Mesenchymal stem cell (in vitro differentiated cells and primary cell): ENCODE data around the gene TSPAN15.

Source experiments
- DNase-seq: peaks from one replicate; pipeline ENCODE4 v3.0.0-alpha.2; 2013
- H2AFZ ChIP-seq: one replicate; pipeline ENCODE4 v1.6.1; 2013; ENCODE audit warnings: low read depth, mild to moderate bottlenecking, control low read depth, inconsistent platforms, low read length, moderate library complexity
- H2AK5ac ChIP-seq: 2 replicates; pipeline ENCODE4 v1.6.1; 2013; ENCODE audit warnings: low read length, moderate library complexity, mild to moderate bottlenecking, inconsistent platforms; ENCODE audit not compliant: severe bottlenecking
- H2BK120ac ChIP-seq: one replicate; pipeline ENCODE4 v1.6.1; 2013; ENCODE audit warnings: low read depth, mild to moderate bottlenecking, inconsistent platforms, low read length, moderate library complexity
- H2BK12ac ChIP-seq, 2 experiments: one replicate each; pipeline ENCODE4 v1.6.1; 2013; ENCODE audit warnings: inconsistent platforms in 2 of 2, low read length in 2 of 2, mild to moderate bottlenecking in 2 of 2, moderate library complexity in 2 of 2, control low read depth in 1 of 2
- H2BK15ac ChIP-seq: one replicate; pipeline ENCODE4 v1.6.1; 2013; ENCODE audit warnings: mild to moderate bottlenecking, low read depth, inconsistent platforms; ENCODE audit not compliant: poor library complexity, severe bottlenecking
- H2BK5ac ChIP-seq: 2 replicates; pipeline ENCODE4 v1.6.1; 2013; ENCODE audit warnings: low read depth, mild to moderate bottlenecking, low read length, control low read depth, inconsistent platforms; ENCODE audit not compliant: poor library complexity, severe bottlenecking
- H3K14ac ChIP-seq, 2 experiments: one replicate each; pipeline ENCODE4 v1.6.1; 2013; ENCODE audit warnings: inconsistent platforms in 2 of 2, low read length in 2 of 2, control low read depth in 1 of 2, mild to moderate bottlenecking in 1 of 2, moderate library complexity in 1 of 2
- H3K18ac ChIP-seq, 2 experiments: one replicate each; pipeline ENCODE4 v1.6.1; 2013; ENCODE audit warnings: inconsistent platforms in 2 of 2, low read length in 2 of 2, control low read depth in 1 of 2, low read depth in 1 of 2, mild to moderate bottlenecking in 1 of 2
- H3K23ac ChIP-seq, 2 experiments: one replicate each; pipeline ENCODE4 v1.6.1; 2013; ENCODE audit warnings: inconsistent platforms in 2 of 2, low read length in 2 of 2, mild to moderate bottlenecking in 2 of 2, moderate library complexity in 2 of 2, control low read depth in 1 of 2
- H3K27ac ChIP-seq: 2 replicates; pipeline ENCODE4 v1.5.1; 2013; ENCODE audit warnings: mild to moderate bottlenecking, moderate library complexity, low read length, control low read depth, inconsistent platforms; ENCODE audit not compliant: poor library complexity, severe bottlenecking
- H3K27me3 ChIP-seq, 2 experiments: 2 replicates each; pipeline versions ENCODE4 v1.6.1 to v1.7.0; 2013; ENCODE audit warnings: low read length in 2 of 2, mild to moderate bottlenecking in 2 of 2, moderate library complexity in 2 of 2, control low read depth in 1 of 2, inconsistent platforms in 1 of 2; ENCODE audit not compliant: control insufficient read depth in 1 of 2, insufficient read depth in 1 of 2
- H3K36me3 ChIP-seq, 2 experiments: 2 replicates each; pipeline versions ENCODE4 v1.6.1 to v1.7.0; 2013; ENCODE audit warnings: low read length in 2 of 2, control low read depth in 1 of 2, inconsistent platforms in 1 of 2, low read depth in 1 of 2, mild to moderate bottlenecking in 1 of 2; ENCODE audit not compliant: insufficient read depth in 2 of 2, control insufficient read depth in 1 of 2
- H3K4ac ChIP-seq, 2 experiments: one replicate each; pipeline ENCODE4 v1.6.1; 2013; ENCODE audit warnings: inconsistent platforms in 2 of 2, low read length in 2 of 2, mild to moderate bottlenecking in 2 of 2, moderate library complexity in 2 of 2, control low read depth in 1 of 2, low read depth in 1 of 2
- H3K4me1 ChIP-seq: 2 replicates; pipeline ENCODE4 v1.6.1; 2013; ENCODE audit warnings: low read depth, low read length, control low read depth; ENCODE audit not compliant: control insufficient read depth, insufficient read depth
- H3K4me2 ChIP-seq: 2 replicates; pipeline ENCODE4 v1.6.1; 2013; ENCODE audit warnings: low read length, mild to moderate bottlenecking, inconsistent platforms; ENCODE audit not compliant: poor library complexity, severe bottlenecking
- H3K4me3 ChIP-seq, 2 experiments: 2 replicates each; pipeline versions ENCODE4 v1.5.1 to v1.7.0; 2013; ENCODE audit warnings: low read length in 2 of 2, mild to moderate bottlenecking in 2 of 2, control low read depth in 1 of 2, low read depth in 1 of 2; ENCODE audit not compliant: insufficient read depth in 1 of 2
- H3K79me1 ChIP-seq: replicated peaks from 2 replicates; pipeline ENCODE4 v1.6.1; 2013; ENCODE audit warnings: mild to moderate bottlenecking, control low read depth, low read length, inconsistent platforms; ENCODE audit not compliant: poor library complexity, severe bottlenecking
- H3K9ac ChIP-seq: 2 replicates; pipeline ENCODE4 v1.7.0; 2013; ENCODE audit warnings: mild to moderate bottlenecking, low read length, moderate library complexity
- H3K9me3 ChIP-seq: 2 replicates; pipeline ENCODE4 v1.7.0; 2013; ENCODE audit warnings: mild to moderate bottlenecking, low read length; ENCODE audit not compliant: control insufficient read depth
- H4K8ac ChIP-seq: one replicate; pipeline ENCODE4 v1.6.1; 2013; ENCODE audit warnings: inconsistent platforms, mild to moderate bottlenecking, low read length, moderate library complexity
- H4K91ac ChIP-seq: one replicate; pipeline ENCODE4 v1.6.1; 2013; ENCODE audit warnings: mild to moderate bottlenecking, low read length, inconsistent platforms
- WGBS: methylation state at CpG from one replicate; pipeline ENCODE4 v1.1.7; 2013; ENCODE audit warnings: mixed read lengths; 5-methylcytosine and 5-hydroxymethylcytosine counted together

Gene TSPAN15

GRCh38 chr10:69497611-69498390 lies 46.5 kb downstream of the TSPAN15 start:
- Histone ChIP-seq H3K27ac (no peak overlapping the region), H2BK15ac (no peak overlapping the region), H3K9me3 (no peaks in the 10 kb centered on the region), H3K9ac (no peak overlapping the region), H3K36me3 (no peaks in the 10 kb centered on the region), H2BK12ac (peak overlapping the region in 1 of 2 experiments; percentile 29), H3K23ac (peak overlapping the region in 1 of 2 experiments; percentile 43), H4K8ac (peak overlapping the region; percentile 88), H3K4me1 (no peaks in the 10 kb centered on the region), H2BK120ac (no peak overlapping the region), H3K18ac (peak overlapping the region in 1 of 2 experiments; percentile 61), H3K4me3 (no peak overlapping the region), H2BK5ac (no peak overlapping the region), H4K91ac (peak overlapping the region; percentile 35), H3K27me3 (peaks cover 0 to 20% of the 10 kb centered on the region in 2 experiments), H3K4me2 (no peak overlapping the region), H2AFZ (peak overlapping the region; percentile 7), H3K79me1 (no peaks in the 10 kb centered on the region), H2AK5ac (no peak overlapping the region), H3K14ac (peak overlapping the region in 1 of 2 experiments; percentile 13), H3K4ac (no peak overlapping the region)
- peak; percentile 45 for DNase-seq
- WGBS: 53% methylated on average over 11 of the region's 11 CpGs

GRCh38 chr10:69498711-69499471 lies 47.6 kb downstream of the TSPAN15 start:
- WGBS: 85% methylated on average over 10 of the region's 10 CpGs
- H2AFZ ChIP-seq: no peak overlapping the region
- H2BK120ac ChIP-seq: no peak overlapping the region
- no peak overlapping the region for H3K9ac ChIP-seq
- no peak overlapping the region for H4K8ac ChIP-seq
- no peak overlapping the region for H3K14ac ChIP-seq
- peak overlapping the region in 1 of 2 experiments; percentile 84 for H3K4ac ChIP-seq
- H2AK5ac ChIP-seq: no peak overlapping the region
- H3K23ac ChIP-seq: no peak overlapping the region
- H3K27ac ChIP-seq: no peak overlapping the region
- no peak overlapping the region for H2BK15ac ChIP-seq
- H4K91ac ChIP-seq: peak overlapping the region; percentile 1
- no peaks in the 10 kb centered on the region for H3K79me1 ChIP-seq
- peaks cover 0 to 2% of the 10 kb centered on the region in 2 experiments for H3K36me3 ChIP-seq
- H3K9me3 ChIP-seq: no peaks in the 10 kb centered on the region
- no peak overlapping the region for H3K4me2 ChIP-seq
- peak overlapping the region; percentile 3 to 4 for H2BK12ac ChIP-seq
- H3K27me3 ChIP-seq: peaks cover 0 to 30% of the 10 kb centered on the region in 2 experiments
- no peak overlapping the region for H3K18ac ChIP-seq
- no peak overlapping the region for H3K4me3 ChIP-seq
- peak; percentile 41 for DNase-seq
- no peak overlapping the region for H2BK5ac ChIP-seq
- no peaks in the 10 kb centered on the region for H3K4me1 ChIP-seq

- Histone ChIP-seq H3K27me3 (peaks cover 0 to 36% of the 10 kb centered on the region in 2 experiments), H3K18ac (no peak overlapping the region), H4K91ac (no peak overlapping the region), H4K8ac (no peak overlapping the region), H2AFZ (no peak overlapping the region), H3K4ac (peak overlapping the region in 1 of 2 experiments; percentile 10), H3K9ac (no peak overlapping the region), H3K27ac (no peak overlapping the region), H2BK15ac (peak overlapping the region; percentile 49), H3K23ac (no peak overlapping the region), H2BK5ac (no peak overlapping the region), H3K4me1 (peaks cover 4% of the 10 kb centered on the region), H3K4me3 (no peak overlapping the region), H3K79me1 (no peaks in the 10 kb centered on the region), H2AK5ac (no peak overlapping the region), H3K9me3 (no peaks in the 10 kb centered on the region), H2BK12ac (no peak overlapping the region), H3K36me3 (peaks cover 0 to 2% of the 10 kb centered on the region in 2 experiments), H3K14ac (no peak overlapping the region), H3K4me2 (no peak overlapping the region), H2BK120ac (no peak overlapping the region)
- DNase-seq: no peak
- 92% methylated on average over 9 of the region's 9 CpGs for WGBS
Observed at GRCh38 chr10:69499726-69500689, 48.7 kb downstream of the TSPAN15 start.
